Mesothelial cell of epicardium (in vitro differentiated cells): ENCODE data around the gene SAMD14. TPM values are rescaled to one million over a fixed set of nuclear protein-coding genes. Genes with fewer than 3 reads are reported as not detected.

ENCODE experiments used
- DNase-seq, 2 experiments: peaks; one replicate each; pipeline ENCODE4 v3.0.0; 2021; ENCODE audit warnings: low spot score in 2 of 2; ENCODE audit not compliant: unreplicated experiment in 2 of 2
- H3K27ac Mint-ChIP-seq: 2 replicates; pipeline ENCODE4 v1.8.0; 2021; ENCODE audit warnings: mixed read lengths
- H3K27me3 Mint-ChIP-seq: 2 replicates; pipeline ENCODE4 v1.8.0; 2021; ENCODE audit warnings: low read depth, mixed read lengths
- H3K36me3 Mint-ChIP-seq: 2 replicates; pipeline ENCODE4 v1.8.0; 2021; ENCODE audit warnings: mixed read lengths
- H3K4me1 Mint-ChIP-seq: 2 replicates; pipeline ENCODE4 v1.8.0; 2021; ENCODE audit warnings: mixed read lengths
- H3K4me3 Mint-ChIP-seq: 2 replicates; pipeline ENCODE4 v1.8.0; 2021; ENCODE audit warnings: mild to moderate bottlenecking, moderate library complexity, mixed read lengths
- H3K9me3 Mint-ChIP-seq: 2 replicates; pipeline ENCODE4 v1.8.0; 2021; ENCODE audit warnings: mixed read lengths
- total RNA-seq: library from RNA; stranded (reverse); gene quantifications from 3 replicates; pipeline ENCODE4 v1.2.1, GENCODE V29; 2021
- TF ChIP-seq, protein P1 (sequence below): fragments of 200-600 bp; sonication (generic); IDR thresholded peaks from one replicate; pipeline ENCODE4 v1.5.0; 2021; ENCODE audit warnings: antibody characterized with exemption; ENCODE audit not compliant: unreplicated experiment

The SAMD14 gene
- total RNA-seq, 1 donor from 2014 or later = 19.4 TPM

DNA sequence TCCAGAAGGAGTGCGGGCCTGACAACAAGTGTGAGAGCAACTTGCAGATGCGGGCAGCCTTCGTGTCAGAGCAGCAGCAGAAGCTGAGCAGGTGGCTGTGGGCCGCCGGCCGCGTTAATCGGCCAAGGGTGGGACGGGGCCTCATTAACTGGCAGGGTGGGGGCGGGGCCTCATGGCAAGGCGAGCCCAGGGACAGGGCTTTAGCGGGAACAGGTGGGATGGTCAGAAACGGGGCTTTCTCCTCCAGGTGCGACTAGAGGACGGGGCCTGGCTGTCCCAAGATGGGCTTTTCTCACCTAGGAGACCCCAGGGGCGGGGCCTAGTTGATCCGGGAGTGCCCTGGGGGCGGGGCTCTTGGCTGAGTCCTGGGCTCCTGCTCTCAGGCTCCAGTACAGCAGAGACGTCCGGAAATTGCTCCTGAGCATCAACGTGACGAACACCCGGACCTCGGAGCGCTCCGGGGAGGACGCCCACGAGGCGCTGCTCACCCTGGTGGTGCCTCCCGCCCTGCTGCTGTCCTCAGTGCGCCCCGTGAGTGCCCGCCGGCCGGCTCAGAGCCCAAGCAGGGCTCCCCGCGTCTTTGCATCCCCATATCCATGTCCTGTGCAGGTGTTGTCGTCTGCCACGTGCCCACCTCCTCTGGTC lies 53.2 kb downstream of the SAMD14 start:
- no peak for DNase-seq
- Mint-ChIP-seq H3K27ac (no peak overlapping the region), H3K4me1 (peaks cover 2% of the 10 kb centered on the region), H3K36me3 (peaks cover 54% of the 10 kb centered on the region), H3K9me3 (no peaks in the 10 kb centered on the region), H3K27me3 (no peaks in the 10 kb centered on the region), H3K4me3 (no peak overlapping the region)
- TF ChIP-seq, protein P1, sequence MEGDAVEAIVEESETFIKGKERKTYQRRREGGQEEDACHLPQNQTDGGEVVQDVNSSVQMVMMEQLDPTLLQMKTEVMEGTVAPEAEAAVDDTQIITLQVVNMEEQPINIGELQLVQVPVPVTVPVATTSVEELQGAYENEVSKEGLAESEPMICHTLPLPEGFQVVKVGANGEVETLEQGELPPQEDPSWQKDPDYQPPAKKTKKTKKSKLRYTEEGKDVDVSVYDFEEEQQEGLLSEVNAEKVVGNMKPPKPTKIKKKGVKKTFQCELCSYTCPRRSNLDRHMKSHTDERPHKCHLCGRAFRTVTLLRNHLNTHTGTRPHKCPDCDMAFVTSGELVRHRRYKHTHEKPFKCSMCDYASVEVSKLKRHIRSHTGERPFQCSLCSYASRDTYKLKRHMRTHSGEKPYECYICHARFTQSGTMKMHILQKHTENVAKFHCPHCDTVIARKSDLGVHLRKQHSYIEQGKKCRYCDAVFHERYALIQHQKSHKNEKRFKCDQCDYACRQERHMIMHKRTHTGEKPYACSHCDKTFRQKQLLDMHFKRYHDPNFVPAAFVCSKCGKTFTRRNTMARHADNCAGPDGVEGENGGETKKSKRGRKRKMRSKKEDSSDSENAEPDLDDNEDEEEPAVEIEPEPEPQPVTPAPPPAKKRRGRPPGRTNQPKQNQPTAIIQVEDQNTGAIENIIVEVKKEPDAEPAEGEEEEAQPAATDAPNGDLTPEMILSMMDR = no peak

DNA sequence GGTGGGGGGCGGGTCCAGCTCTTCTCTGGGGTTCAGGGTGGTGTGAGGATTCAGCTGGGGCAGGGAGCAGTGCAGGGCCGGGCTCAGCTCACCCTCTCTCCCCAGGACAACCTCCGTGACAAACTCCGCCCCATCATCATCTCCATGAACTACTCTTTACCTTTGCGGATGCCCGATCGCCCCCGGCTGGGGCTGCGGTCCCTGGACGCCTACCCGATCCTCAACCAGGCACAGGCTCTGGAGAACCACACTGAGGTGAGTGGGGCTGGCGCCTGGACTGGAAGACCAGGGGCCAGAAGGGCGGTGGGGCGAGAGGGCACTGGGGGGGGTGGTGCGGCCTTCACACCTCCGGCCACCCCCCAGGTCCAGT lies 53.8 kb downstream of the SAMD14 start:
- no peak for DNase-seq
- H3K4me3 Mint-ChIP-seq = no peak overlapping the region
- TF ChIP-seq, protein P1 = no peak
- peaks cover 54% of the 10 kb centered on the region for H3K36me3 Mint-ChIP-seq
- no peaks in the 10 kb centered on the region for H3K27me3 Mint-ChIP-seq
- H3K4me1 Mint-ChIP-seq = peaks cover 2% of the 10 kb centered on the region
- no peak overlapping the region for H3K27ac Mint-ChIP-seq
- H3K9me3 Mint-ChIP-seq = peaks cover under 1% of the 10 kb centered on the region

DNA sequence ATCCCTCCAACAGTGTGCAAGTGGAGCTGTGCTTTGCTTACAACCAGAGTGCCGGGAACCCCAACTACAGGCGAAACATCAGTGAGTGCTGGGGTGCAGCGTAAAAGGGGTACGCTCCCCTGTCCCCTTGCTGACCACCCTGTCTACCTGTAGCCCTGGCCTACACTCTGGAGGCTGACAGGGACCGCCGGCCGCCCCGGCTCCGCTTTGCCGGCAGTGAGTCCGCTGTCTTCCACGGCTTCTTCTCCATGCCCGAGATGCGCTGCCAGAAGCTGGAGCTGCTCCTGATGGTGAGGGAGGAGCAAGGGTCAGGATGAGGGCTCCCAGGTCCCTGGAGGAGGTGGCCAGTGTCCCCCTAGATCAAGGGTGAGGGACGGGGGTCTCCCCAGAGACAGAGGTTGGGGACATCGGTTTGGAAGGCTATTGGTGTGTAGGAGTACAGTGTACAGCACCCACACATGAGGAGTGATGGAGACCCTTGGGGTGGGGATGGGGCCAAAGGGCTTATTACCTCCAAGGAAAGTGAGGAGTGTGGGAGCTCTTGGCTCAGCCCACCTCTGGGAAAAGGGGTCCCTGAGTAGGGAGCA lies 54.4 kb downstream of the SAMD14 start:
- Mint-ChIP-seq H3K9me3 (peaks cover 3% of the 10 kb centered on the region), H3K4me3 (no peak overlapping the region), H3K4me1 (peaks cover 2% of the 10 kb centered on the region), H3K27me3 (no peaks in the 10 kb centered on the region), H3K27ac (no peak overlapping the region), H3K36me3 (peaks cover 55% of the 10 kb centered on the region)
- TF ChIP-seq, protein P1 = no peak
- no peak for DNase-seq

- Mint-ChIP-seq H3K36me3 (peaks cover 51% of the 10 kb centered on the region), H3K27ac (no peak overlapping the region), H3K4me3 (no peak overlapping the region), H3K27me3 (no peaks in the 10 kb centered on the region), H3K4me1 (peaks cover 2% of the 10 kb centered on the region), H3K9me3 (peaks cover 3% of the 10 kb centered on the region)
- no peak for DNase-seq
- TF ChIP-seq, protein P1 = no peak
These were observed 55.7 kb downstream of the SAMD14 start for GRCh38 chr17:50074227-50074626.

GRCh38 chr17:50072925-50073324 lies 57.0 kb downstream of the SAMD14 start:
- H3K4me3 Mint-ChIP-seq = no peak overlapping the region
- peaks cover 2% of the 10 kb centered on the region for H3K4me1 Mint-ChIP-seq
- H3K27me3 Mint-ChIP-seq = no peaks in the 10 kb centered on the region
- TF ChIP-seq, protein P1 = no peak
- no peak overlapping the region for H3K27ac Mint-ChIP-seq
- no peak for DNase-seq
- H3K36me3 Mint-ChIP-seq = peaks cover 48% of the 10 kb centered on the region
- H3K9me3 Mint-ChIP-seq = peaks cover 3% of the 10 kb centered on the region
